SK-N-SH treated with all-trans-retinoic acid at 6 μM for 48 hours (cell line): ENCODE data around the gene KCNE5.

Experiments
- ATAC-seq: fragments of 200-7000 bp; cut with Tn5 transposase; 3 replicates; pipeline ENCODE4 v1.9.1; 2020; ENCODE audit warnings: mild to moderate bottlenecking, moderate library complexity
- ARNTL ChIP-seq: fragments of 450-650 bp; formaldehyde crosslinking; IDR thresholded peaks from 2 replicates; pipeline ENCODE4 v1.5.0; 2020; ENCODE audit warnings: low read depth, mild to moderate bottlenecking, moderate library complexity, borderline replicate concordance
- BACH2 ChIP-seq: fragments of 250-450 bp; sonication (Bioruptor Pico); IDR thresholded peaks from 2 replicates; pipeline ENCODE4 v1.9.0; 2021; ENCODE audit warnings: mild to moderate bottlenecking, borderline replicate concordance
- CREB5 ChIP-seq: fragments of 250-450 bp; sonication (Bioruptor Pico); IDR thresholded peaks from 2 replicates; pipeline ENCODE4 v1.5.1; 2020; ENCODE audit warnings: low read depth, mild to moderate bottlenecking, moderate library complexity
- CSDC2 ChIP-seq: fragments of 250-450 bp; sonication (Bioruptor Pico); IDR thresholded peaks from 2 replicates; pipeline ENCODE4 v1.5.0; 2020; ENCODE audit warnings: mild to moderate bottlenecking, moderate library complexity
- CSRNP3 ChIP-seq: fragments of 250-450 bp; sonication (Bioruptor Pico); IDR thresholded peaks from 2 replicates; pipeline ENCODE4 v1.5.1; 2021; ENCODE audit warnings: mild to moderate bottlenecking, moderate library complexity
- ESRRG ChIP-seq: fragments of 250-450 bp; sonication (Bioruptor Pico); IDR thresholded peaks from 2 replicates; pipeline ENCODE4 v1.6.1; 2021; ENCODE audit warnings: mild to moderate bottlenecking
- ISL1 ChIP-seq: fragments of 250-450 bp; sonication (Bioruptor Pico); IDR thresholded peaks from 2 replicates; pipeline ENCODE4 v2.1.2; 2022; ENCODE audit warnings: mild to moderate bottlenecking, moderate library complexity
- OSR1 ChIP-seq: fragments of 250-450 bp; sonication (Bioruptor Pico); IDR thresholded peaks from 2 replicates; pipeline ENCODE4 v1.8.0; 2022; ENCODE audit warnings: moderate library complexity, mild to moderate bottlenecking, inconsistent platforms
- PATZ1 ChIP-seq: fragments of 250-450 bp; sonication (Bioruptor Pico); IDR thresholded peaks from 2 replicates; pipeline ENCODE4 v1.8.0; 2020; ENCODE audit warnings: mild to moderate bottlenecking, moderate library complexity, borderline replicate concordance
- POU6F1 ChIP-seq: fragments of 250-450 bp; sonication (Bioruptor Pico); IDR thresholded peaks from 2 replicates; pipeline ENCODE4 v1.8.0; 2021; ENCODE audit warnings: low read depth, mild to moderate bottlenecking, moderate library complexity, borderline replicate concordance
- PPARA ChIP-seq: fragments of 250-450 bp; sonication (Bioruptor Pico); IDR thresholded peaks from 2 replicates; pipeline ENCODE4 v1.5.0; 2020; ENCODE audit warnings: mild to moderate bottlenecking, borderline replicate concordance
- RARB ChIP-seq: fragments of 250-450 bp; sonication (Bioruptor Pico); IDR thresholded peaks from 2 replicates; pipeline ENCODE4 v1.8.0; 2021; ENCODE audit warnings: mild to moderate bottlenecking, moderate library complexity
- TCF4 ChIP-seq: fragments of 250-450 bp; sonication (Bioruptor Pico); IDR thresholded peaks from 2 replicates; pipeline ENCODE4 v1.8.0; 2021; ENCODE audit warnings: mild to moderate bottlenecking, moderate library complexity, borderline replicate concordance
- TOX ChIP-seq: fragments of 250-450 bp; sonication (Bioruptor Pico); IDR thresholded peaks from 2 replicates; pipeline ENCODE4 v1.8.0; 2021; ENCODE audit warnings: mild to moderate bottlenecking, moderate library complexity, borderline replicate concordance
- ZNF70 ChIP-seq: fragments of 450-650 bp; formaldehyde crosslinking; IDR thresholded peaks from 2 replicates; pipeline ENCODE4 v1.5.0; 2020; ENCODE audit warnings: mild to moderate bottlenecking, moderate library complexity
- ZNF8 ChIP-seq: fragments of 450-650 bp; formaldehyde crosslinking; IDR thresholded peaks from 2 replicates; pipeline ENCODE4 v1.5.0; 2020; ENCODE audit warnings: mild to moderate bottlenecking, moderate library complexity

The KCNE5 gene

GRCh38 chrX:109626637-109627036, 1.7 kb upstream of the KCNE5 start (continued):
- TF ChIP-seq ZNF8 (CRISPR knock-in tag) (no peak), CREB5 (no peak)

GRCh38 chrX:109623997-109624396, 975 bp downstream of the KCNE5 start:
- no peak for ATAC-seq
- TF ChIP-seq ESRRG (CRISPR knock-in tag) (no peak), POU6F1 (CRISPR knock-in tag) (no peak), CREB5 (no peak), TCF4 (CRISPR knock-in tag) (no peak), ZNF8 (CRISPR knock-in tag) (no peak), TOX (CRISPR knock-in tag) (no peak), RARB (CRISPR knock-in tag) (no peak), ISL1 (CRISPR knock-in tag) (no peak), PATZ1 (CRISPR knock-in tag) (no peak), ZNF70 (no peak)

GRCh38 chrX:109622270-109622669, 2.7 kb downstream of the KCNE5 start:
- no peak for ATAC-seq
- TF ChIP-seq ARNTL (no peak), CSRNP3 (CRISPR knock-in tag) (no peak), PPARA (CRISPR knock-in tag) (no peak), CREB5 (no peak), TOX (CRISPR knock-in tag) (no peak)

GRCh38 chrX:109619771-109620170, 5.2 kb downstream of the KCNE5 start:
- TF ChIP-seq PATZ1 (CRISPR knock-in tag) = no peak
- TF ChIP-seq PPARA (CRISPR knock-in tag) = no peak
- TF ChIP-seq, all 23 proteins: peak for 0

GRCh38 chrX:109614951-109615350, 10.0 kb downstream of the KCNE5 start:
- no peak for TF ChIP-seq PPARA (CRISPR knock-in tag)
- TF ChIP-seq ISL1 (CRISPR knock-in tag) = no peak
- no peak for TF ChIP-seq ZNF70
- no peak for TF ChIP-seq RARB (CRISPR knock-in tag)
- TF ChIP-seq TOX (CRISPR knock-in tag) = no peak
- no peak for TF ChIP-seq CREB5
- TF ChIP-seq PATZ1 (CRISPR knock-in tag) = no peak
- no peak for TF ChIP-seq CSDC2 (CRISPR knock-in tag)
- TF ChIP-seq OSR1 (CRISPR knock-in tag) = no peak
- TF ChIP-seq BACH2 (CRISPR knock-in tag) = no peak
- no peak for ATAC-seq

More at GRCh38 chrX:109619771-109620170, 5.2 kb downstream of the KCNE5 start:
- no peak for ATAC-seq
